Activated T-helper 1 cell treated with anti-CD3 and anti-CD28 coated beads, Interleukin-2, amount 50 U/mL, for 16 hours (primary cell): ENCODE data around the gene UQCRC2.
"Not testable (repeated sequence)": the region's sequence is repeated elsewhere in the genome, so short reads cannot be mapped to it uniquely, and the experiment has no call there.

Source experiments
- DNase-seq, 2 donors: peaks; one replicate each; pipeline ENCODE4 v3.0.0-alpha.2; 2020; ENCODE audit warnings: low read depth in 1 of 2, low spot score in 1 of 2

The UQCRC2 gene

DNA sequence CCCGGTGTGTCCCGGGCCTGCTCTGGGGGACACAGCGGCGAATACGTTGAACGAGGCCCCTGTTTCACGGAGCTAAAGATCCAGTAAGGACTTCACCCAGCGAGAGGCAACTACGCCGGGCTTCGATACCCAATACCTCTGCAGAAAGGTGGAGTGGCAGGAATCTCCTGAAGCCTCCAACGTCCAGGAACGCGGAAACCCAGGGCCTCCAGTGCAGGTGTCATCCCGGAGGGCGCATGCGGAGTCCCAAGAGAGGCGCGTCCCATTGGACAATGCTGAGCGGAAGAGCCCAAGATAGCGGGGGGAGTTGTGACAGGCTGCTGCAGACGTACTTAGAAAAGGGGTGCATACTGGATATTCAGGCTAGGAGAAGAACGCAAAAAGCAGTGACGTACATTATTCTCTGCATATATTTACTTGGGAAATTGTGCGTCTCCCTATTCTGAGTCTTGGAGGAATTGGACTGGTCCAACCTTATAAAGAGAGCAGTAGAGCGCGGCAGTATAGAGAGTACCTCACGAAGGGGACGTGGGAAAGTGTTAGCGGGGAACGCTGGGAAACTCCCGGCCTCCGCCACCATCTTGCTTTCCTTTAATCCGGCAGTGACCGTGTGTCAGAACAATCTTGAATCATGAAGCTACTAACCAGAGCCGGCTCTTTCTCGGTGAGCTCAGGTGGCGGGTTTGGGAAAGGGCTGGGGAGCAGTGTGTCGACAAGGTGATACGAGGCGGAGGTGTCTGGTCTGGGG, at the start of gene UQCRC2:
Gene UQCRC2, plus strand, starts transcription at position 569 of the 748 bp plus-strand sequence. Its CDS starts 63 bp downstream, at position 632.
- DNase-seq: peak; percentile 68 to 77

DNA sequence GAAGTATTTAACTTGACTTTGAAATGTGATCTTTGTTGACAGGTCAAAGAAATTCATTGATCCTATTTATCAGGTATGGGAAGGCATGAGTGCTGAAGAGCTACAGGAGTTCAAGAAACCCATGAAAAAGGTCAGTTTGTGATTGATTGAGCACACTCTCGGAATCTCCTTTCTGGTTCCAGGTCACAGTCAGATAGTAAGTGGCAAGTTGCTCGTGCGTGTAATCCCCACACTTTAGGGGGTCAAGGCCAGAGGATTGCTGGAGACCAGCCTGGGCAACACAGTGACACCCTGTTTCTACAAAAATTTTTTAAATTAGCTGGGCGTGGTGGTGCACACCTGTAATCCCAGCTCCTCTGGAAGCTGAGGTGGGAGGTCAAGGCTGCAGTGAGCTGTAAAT, 20.5 kb upstream of the UQCRC2 start:
- DNase-seq: not testable (repeated sequence)

DNA sequence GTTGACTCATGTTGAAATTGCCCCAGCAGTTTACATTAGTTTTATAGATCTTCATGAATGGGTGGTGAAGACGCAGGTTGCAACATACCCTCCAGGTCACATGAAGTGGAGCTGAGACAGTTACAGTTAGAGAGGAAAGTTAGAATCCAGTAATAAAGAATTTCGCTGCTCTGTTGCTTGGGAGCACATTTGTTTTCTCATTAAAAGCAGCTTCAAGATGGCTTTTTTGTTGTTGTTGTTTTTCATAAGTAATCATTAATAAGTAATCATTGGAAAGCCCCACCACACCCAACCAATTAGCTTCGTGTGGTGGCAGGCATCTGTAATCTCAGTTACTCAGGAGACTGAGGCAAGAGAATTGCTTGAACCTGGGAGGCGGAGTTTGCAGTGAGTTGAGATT, 19.8 kb upstream of the UQCRC2 start:
- not testable (repeated sequence) for DNase-seq

DNA sequence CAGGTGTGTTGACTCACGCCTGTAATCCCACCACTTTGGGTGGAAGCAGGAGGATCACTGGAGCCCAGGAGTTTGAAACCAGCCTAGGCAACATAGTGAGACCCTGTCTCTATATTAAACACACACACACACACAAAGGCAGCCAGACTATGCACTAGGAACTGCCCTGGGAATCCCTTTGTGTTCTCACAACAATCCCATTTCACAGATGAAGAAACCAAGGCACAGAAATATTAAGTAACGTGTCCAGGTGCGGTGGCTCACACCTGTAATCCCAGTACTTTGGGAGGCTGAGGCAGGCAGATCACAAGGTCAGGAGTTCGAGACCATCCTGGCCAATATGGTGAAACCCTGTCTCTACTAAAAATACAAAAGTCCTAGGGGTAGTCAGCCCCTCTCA, 19.4 kb upstream of the UQCRC2 start:
- not testable (repeated sequence) for DNase-seq

DNA sequence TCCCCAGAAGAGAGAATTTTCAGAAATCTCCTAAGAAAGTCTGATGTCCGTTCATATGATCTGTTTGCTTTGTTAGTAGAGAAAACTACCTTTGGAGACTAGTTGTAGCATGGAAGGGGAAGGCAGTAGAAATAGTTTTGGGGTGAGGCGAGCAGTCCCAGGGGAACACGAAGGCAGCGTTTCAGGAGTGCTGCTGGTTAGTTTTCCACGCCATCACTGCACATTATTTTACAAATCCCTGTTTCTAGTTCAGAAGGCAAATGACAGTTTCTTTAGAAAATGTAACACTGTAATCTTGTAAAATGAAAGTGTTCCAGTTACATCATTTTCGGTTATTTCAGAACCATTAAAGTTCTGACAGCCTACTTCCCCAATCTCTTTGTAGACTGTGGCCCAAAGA, 16.9 kb upstream of the UQCRC2 start:
- not testable (repeated sequence) for DNase-seq

DNA sequence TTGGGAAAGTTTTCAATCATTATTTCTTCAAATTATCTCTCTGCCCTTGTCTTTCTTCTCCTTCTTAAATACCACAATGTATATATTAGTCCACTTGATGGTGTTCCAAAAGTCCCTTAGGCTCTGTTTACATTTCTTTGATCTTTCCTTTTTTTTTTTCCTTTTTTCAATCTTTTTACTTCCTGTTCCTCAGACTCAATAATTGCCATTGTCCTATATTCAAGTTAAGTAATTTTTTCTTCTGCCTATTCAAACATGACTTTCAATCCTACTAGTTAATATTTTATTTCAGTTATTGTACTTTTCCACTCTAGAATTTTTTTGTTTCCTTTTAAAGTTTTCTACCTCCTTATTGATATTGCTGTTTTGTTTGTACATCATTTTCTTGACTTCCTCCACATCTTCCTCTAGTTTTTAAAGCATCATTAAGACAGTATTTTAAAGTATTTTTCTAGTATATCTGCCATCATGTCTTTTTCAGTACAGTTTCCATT, 15.8 kb upstream of the UQCRC2 start:
- DNase-seq: no peak

DNA sequence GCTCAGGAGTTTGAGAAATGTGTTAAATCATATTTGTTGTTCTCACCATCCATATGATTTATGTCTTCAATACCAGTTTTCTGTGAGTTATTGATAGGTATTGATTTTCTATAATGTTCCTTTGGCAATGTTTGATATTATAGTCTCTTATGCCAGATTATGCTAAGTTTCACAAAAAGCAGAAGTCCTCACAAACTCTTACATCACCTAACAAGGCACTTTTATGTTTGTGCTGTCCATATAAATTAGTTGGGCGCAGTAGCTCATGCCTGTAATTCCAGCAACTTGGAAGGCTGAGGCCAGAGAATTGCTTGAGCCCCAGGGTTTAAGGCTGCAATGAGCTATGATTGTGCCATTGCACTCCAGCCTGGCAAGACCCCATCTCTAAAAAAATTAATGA, 12.6 kb upstream of the UQCRC2 start:
- no peak for DNase-seq

DNA sequence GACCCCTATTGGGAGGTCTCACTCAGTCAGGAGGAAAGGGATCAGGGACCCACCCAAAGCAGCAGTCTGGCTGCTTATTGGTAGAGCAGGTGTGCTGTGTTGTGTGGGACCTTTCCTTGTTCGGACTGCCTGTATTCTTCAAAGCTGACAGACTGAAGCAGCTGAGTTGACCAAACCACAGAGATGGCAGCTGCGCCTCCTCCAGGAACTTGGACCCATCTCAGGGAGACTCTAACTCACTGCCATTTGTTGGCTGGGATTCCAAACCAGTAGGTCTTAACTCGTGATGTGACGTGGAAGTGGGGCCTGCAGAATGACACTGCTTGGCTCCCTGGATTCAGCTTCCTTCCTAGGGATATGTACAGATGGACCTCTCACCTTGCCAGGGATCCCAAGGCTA, 9.6 kb upstream of the UQCRC2 start:
- no peak for DNase-seq

DNA sequence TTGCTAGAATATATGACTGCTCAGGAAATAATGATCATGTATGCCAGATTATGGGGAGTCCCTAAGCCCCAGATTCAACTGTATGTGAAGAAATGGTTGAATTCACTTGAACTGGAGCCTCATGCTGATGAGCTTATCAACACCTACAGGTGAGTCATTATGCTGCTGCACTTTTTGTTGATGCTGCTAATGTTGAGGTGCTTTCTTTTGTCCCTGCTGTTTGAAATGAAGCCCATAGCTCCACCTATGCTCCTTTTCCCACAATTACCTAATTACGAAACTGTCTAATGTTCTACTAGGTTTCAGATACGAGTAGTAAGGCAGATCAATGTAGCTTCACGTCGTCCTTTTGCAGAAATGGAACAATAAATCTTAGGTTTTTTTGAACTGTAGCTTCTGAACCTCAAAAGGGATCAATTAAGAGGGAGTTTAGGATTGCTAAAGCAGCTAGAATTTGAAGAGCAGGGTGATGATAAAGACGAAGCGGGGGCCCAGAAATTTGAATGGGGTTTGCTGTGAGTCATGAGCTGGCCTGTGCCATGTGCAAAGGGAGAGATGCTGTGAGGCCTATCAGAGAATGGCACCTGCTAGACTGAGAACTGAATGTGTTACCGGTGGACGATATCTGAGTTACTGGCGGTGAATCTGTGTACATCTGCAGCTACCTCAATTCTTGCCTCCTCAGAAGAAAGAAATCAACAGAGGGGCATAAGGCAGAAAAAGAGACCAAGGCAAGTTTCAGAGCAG, 6.1 kb upstream of the UQCRC2 start:
- no peak for DNase-seq

DNA sequence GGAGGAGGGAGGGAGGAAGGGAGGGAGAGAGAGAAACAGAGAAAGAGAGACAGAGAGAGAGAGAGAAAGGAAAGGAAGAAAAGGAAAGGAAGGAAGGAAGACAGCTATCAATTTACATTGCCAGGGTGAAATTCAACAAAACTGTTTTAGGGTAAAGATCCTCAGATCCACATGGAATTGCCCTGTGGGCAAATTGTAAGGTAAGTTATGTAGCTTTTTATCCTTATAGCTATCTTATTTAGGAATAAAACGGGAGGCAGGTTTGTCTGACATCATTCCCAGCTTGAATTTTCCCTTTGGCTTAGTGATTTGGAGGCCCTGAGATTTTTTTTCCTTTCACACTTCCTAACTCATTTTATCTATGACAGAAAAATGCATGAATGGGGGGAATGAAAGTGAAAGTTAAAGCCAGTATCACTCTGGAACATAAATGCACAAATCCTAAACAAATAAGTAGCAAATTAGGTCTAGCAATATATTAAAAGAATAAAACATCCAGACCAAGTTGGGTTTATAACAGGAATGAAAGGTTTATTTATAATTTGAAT, 3.4 kb upstream of the UQCRC2 start:
- no peak for DNase-seq

DNA sequence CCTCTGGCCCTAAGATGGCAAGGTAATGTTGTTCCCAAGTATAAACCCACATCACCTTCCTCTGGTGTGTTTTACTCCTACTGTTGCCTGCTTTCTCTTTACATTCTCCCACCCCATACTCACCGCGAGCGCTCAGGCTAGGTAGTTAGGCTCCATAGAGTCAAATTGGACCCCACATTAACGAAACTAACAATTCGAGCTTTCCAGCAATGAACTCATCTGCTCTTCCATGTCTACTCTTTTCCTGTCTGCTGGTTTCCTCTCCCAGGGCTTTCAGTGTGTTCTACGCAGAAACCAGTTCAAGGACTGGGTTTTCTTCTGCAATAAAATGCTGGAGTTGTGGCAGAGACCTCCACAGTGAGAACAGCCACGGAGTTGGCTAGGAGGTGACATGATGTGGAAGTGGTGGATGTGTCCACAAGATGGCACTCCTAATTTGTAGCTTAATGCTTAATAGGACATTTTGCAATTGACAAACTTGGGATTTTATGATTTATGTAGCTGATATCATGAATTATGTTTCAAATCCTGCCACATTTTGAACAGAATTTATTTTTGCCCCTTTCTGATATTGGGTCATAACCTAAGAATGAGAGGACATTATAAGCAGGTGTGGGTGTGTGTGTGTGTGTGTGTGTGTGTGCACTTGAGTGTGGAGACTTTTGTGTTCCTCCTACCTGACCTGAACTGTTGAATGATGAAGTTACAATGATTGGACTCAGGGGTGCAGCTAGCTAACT, 2.2 kb upstream of the UQCRC2 start:
- no peak for DNase-seq

DNA sequence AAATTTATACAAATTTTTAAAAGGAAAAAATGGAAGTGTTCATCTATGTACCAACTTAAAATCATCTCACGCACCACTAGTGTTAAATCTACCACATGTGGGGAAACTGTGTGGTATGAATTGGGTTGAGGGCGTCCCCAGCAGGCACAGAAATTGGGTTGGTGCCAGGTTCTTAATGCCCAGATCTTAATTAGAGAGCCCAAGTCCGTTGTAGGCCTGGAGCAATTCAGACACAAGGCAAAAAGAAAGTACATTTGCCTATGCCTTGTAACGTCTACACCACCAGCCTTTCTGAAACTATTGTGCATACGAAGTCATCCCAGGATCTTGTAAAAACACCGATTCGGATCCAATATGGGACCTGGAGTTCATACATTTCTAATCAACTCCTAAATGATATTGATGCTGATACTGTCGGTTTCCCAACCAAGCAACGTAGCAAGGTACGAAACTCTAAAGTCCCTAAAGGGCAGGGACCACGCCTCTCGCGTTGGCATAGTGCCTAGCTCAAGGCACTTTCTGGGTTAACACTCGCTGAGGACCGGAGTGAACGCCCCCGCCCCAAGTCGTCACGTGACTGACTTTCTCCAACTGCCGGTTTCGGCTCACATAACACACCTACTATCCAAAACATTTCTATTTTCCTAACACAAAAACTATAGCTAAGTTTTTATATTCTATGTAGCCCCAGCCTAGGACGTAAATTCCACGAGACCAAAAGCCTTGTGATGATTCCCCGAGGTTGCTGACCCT, 945 bp upstream of the UQCRC2 start:
- peak; percentile 48 to 67 for DNase-seq

DNA sequence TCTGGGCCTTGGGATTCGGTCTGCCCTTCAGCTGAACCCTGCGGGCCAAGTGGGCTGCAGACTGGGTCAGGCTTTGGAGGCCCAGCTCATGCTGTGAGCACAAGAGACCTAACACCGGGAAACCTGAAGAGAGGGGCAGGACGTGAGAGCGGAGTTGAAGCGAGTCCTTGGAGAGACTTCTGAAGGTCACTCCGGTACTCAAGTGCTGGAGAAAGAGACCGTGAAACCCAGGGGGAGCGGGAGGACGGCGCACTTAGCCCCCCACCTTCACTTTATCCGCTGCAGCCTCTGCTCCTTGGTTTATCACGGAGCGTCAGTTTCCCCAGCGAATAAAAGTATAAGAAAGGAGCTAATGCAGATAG, 361 bp downstream of the UQCRC2 start:
- DNase-seq: no peak

DNA sequence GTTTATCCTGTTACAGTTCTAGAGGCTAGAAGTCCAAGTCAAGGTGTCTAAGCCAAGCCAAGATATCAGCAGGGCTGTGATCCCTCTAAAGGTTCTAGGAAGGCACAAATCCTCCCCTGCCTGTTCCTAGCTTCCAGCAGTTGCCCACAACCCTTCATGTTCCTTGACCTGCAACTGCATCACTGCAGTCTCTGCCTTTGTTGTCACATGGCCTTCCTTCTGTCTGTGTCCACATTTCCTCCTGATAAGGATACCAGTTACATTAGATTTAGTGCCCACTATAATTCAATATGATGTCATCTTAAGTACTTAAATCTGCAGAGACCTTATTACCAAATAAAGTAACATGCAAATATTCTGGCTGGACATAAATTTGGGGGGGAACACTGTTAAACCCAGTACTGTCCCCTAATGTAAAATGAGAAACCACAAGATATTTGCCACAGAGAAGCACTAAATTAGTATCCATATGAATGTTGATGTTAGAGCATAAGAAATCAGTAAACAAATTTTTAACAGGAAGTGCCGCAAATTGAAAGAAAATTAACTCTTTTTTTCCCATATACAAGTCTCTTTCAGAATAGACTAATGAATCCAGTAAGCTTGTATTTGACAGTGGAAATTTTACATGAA, 4.7 kb downstream of the UQCRC2 start:
- DNase-seq: no peak

DNA sequence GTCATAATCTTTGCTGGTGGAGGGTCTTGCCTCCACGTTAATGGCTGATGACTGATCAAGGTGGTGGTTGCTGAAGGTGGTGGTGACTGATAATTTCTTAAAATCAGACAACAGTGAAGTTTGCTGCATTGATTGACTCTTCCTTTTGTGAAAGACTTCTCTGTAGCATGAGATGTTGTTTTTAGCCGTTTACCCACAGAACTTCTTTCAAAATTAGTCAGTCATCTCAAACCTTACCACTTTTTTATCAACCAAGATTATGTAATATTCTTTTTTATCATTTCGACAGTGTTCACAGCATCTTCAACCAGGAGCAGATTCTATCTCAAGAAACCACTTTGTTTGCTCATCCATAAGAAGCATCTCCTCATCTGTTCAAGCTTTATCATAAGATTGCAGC, 5.9 kb downstream of the UQCRC2 start:
- DNase-seq: no peak

DNA sequence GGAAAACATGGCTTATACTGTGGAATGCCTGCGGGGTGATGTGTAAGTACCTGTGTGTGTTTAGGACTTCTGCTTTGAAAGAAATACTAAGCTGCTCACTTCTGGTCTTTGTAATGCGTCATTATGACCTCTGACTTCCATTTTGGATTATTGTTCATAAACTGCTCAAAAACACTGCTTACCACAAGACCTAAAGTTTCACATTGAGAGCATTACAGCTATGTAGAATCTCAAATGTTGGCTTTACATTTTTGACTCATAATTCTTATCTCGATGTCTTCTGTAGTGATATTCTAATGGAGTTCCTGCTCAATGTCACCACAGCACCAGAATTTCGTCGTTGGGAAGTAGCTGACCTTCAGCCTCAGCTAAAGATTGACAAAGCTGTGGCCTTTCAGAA, 9.3 kb downstream of the UQCRC2 start:
- no peak for DNase-seq

DNA sequence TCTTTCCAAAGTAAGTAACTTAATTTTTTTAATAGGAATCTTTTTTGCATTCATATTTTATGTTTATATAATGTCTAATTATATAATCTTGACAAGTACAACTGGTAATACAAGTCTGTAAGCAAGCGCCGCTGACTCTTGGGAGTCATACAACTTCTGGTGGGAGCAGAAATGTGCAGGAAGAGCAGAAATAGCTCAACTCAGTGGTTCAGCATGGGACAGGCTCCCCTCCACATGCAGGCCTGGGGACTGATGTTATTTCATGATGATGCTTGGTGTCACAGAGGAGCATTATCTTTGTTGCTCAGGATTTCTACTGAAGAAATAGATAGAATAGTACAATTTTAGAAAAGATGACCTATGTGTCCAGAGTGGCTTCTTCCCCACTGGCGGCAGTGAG, 10.7 kb downstream of the UQCRC2 start:
- no peak for DNase-seq

DNA sequence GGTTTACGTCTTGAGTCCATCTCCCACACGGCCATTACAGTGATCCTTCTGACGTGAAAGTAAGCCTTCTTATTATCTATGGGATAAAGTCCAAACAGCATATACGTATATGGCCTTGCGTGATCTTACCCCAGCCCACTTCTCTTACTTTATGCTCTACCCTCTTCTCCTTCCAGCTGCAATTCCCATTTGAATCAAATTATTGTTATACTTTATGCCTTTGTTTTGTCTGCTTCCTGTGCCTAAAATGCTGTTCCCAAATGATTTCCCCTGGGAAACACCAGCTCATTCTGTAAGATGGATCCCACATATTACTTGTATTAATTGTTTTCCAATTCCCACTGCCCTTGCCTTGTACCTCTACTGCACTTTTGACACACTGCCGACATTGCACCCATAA, 11.2 kb downstream of the UQCRC2 start:
- no peak for DNase-seq

DNA sequence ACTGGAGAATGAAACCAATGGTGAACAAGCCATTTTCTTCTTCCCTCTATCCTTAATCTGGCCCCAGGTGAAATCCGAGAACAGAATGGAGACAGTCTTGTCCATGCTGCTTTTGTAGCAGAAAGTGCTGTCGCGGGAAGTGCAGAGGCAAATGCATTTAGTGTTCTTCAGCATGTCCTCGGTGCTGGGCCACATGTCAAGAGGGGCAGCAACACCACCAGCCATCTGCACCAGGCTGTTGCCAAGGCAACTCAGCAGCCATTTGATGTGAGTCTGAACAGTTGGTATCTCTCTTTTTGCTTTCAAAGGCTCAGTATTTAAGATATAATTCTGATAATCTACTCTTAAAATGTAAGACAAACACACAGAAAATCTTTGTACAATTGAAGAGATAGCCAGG, 18.7 kb downstream of the UQCRC2 start:
- DNase-seq: no peak

DNA sequence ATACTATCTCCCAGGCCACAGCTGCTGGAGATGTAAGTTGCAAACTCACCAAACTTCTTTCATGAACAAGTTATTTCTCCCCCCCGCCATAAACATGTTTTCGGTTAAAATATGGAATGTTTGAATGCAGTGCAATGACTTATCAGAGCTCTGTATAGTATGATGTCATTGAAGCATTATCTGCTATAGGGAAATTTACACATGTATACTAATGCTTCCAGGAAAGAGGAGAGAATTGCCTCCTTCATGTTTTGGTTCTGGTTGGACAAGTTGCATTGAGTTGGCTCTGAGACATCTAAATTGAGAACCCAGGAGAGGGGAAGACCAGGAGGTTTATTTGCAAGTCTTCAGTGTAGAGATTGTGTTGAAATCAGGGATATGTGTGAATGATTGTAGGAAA, 20.8 kb downstream of the UQCRC2 start:
- no peak for DNase-seq
